Measurements from ENCODE around the gene GNG4. TPM values are rescaled to one million over a fixed set of nuclear protein-coding genes. Genes with fewer than 3 reads are reported as not detected.

Gene GNG4
- total and polyA plus RNA-seq, 4 donors = 0.11 to 0.57 (median 0.21) TPM; not detected in 1

DNA sequence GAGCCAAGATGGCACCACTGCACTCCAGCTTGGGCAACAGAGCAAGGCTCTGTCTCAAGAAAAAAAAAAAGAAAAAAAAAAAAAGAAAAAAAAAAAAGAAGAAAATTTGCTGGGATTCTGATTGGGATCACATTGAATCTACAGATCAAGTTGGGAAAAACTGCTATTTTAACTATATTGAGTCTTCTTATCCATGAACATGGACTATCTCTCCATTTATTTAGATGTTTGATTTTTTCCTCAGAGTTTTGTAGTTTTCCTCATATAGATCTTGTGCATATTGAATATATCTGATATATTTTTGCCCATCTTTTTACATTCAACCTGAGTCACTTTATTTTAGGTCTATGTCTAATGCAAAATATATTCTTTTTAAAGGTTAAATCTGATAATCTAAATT, 87.0 kb downstream of the GNG4 start:
- Histone ChIP-seq H3K4me3 (no peak overlapping the region), H3K4me1 (ENCODE audit: control insufficient read depth in 5 of 5, insufficient read depth in 5 of 5, low read length in 5 of 5) (no peaks in the 10 kb centered on the region), H3K36me3 (ENCODE audit: control insufficient read depth in 4 of 4, insufficient read depth in 4 of 4, low read length in 4 of 4) (no peaks in the 10 kb centered on the region), H3K27ac (ENCODE audit: low read depth in 1 of 2, low read length in 1 of 2) (no peak overlapping the region), H3K9me3 (ENCODE audit: control insufficient read depth in 4 of 4, insufficient read depth in 3 of 4, low read length in 3 of 4) (peaks cover 0 to 3% (median under 1%) of the 10 kb centered on the region in 4 donors), H3K27me3 (ENCODE audit: control insufficient read depth in 3 of 3, insufficient read depth in 3 of 3, low read length in 2 of 3) (no peaks in the 10 kb centered on the region), H3K9ac (ENCODE audit: insufficient read depth in 1 of 2, low read length in 2 of 2) (no peak overlapping the region)
- ATAC-seq (ENCODE audit: insufficient read depth, low FRiP score) (no peak), DNase-seq (no peak)
- no peak for TF ChIP-seq CTCF (IDR thresholded peaks at IDR 0.05; ENCODE audit: control extremely low read depth, extremely low read depth)

GRCh38 chr1:235558621-235559169, 90.9 kb downstream of the GNG4 start:
- H3K36me3 ChIP-seq (ENCODE audit: control insufficient read depth in 4 of 4, insufficient read depth in 4 of 4, low read length in 4 of 4) = no peaks in the 10 kb centered on the region
- WGBS, 2 donors = 83 to 84% methylated on average over 6 of the region's 6 CpGs
- H3K4me1 ChIP-seq (ENCODE audit: control insufficient read depth in 5 of 5, insufficient read depth in 5 of 5, low read length in 5 of 5) = no peaks in the 10 kb centered on the region
- TF ChIP-seq CTCF (IDR thresholded peaks at IDR 0.05; ENCODE audit: control extremely low read depth, extremely low read depth) = no peak
- DNase-seq (no peak), ATAC-seq (ENCODE audit: insufficient read depth, low FRiP score) (no peak)
- H3K9me3 ChIP-seq (ENCODE audit: control insufficient read depth in 4 of 4, insufficient read depth in 3 of 4, low read length in 3 of 4) = peaks cover 0 to 4% (median under 1%) of the 10 kb centered on the region in 4 donors
- H3K27ac ChIP-seq (ENCODE audit: low read depth in 1 of 2, low read length in 1 of 2) = no peak overlapping the region
- no peaks in the 10 kb centered on the region for H3K27me3 ChIP-seq (ENCODE audit: control insufficient read depth in 3 of 3, insufficient read depth in 3 of 3, low read length in 2 of 3)
- H3K9ac ChIP-seq (ENCODE audit: insufficient read depth in 1 of 2, low read length in 2 of 2) = no peak overlapping the region
- no peak overlapping the region for H3K4me3 ChIP-seq

GRCh38 chr1:235557495-235557894, 92.1 kb downstream of the GNG4 start:
- H3K27ac ChIP-seq (ENCODE audit: low read depth in 1 of 2, low read length in 1 of 2) = no peak overlapping the region
- no peak for TF ChIP-seq CTCF (IDR thresholded peaks at IDR 0.05; ENCODE audit: control extremely low read depth, extremely low read depth)
- ATAC-seq (ENCODE audit: insufficient read depth, low FRiP score) (no peak), DNase-seq (no peak)
- no peak overlapping the region for H3K9ac ChIP-seq (ENCODE audit: insufficient read depth in 1 of 2, low read length in 2 of 2)
- no peaks in the 10 kb centered on the region for H3K36me3 ChIP-seq (ENCODE audit: control insufficient read depth in 4 of 4, insufficient read depth in 4 of 4, low read length in 4 of 4)
- 72 to 81% methylated on average over 8 of the region's 8 CpGs for WGBS, 2 donors
- no peak overlapping the region for H3K4me3 ChIP-seq
- H3K9me3 ChIP-seq (ENCODE audit: control insufficient read depth in 4 of 4, insufficient read depth in 3 of 4, low read length in 3 of 4) = peaks cover 0 to 6% (median 0%) of the 10 kb centered on the region in 4 donors
- no peaks in the 10 kb centered on the region for H3K27me3 ChIP-seq (ENCODE audit: control insufficient read depth in 3 of 3, insufficient read depth in 3 of 3, low read length in 2 of 3)
- no peaks in the 10 kb centered on the region for H3K4me1 ChIP-seq (ENCODE audit: control insufficient read depth in 5 of 5, insufficient read depth in 5 of 5, low read length in 5 of 5)

DNA sequence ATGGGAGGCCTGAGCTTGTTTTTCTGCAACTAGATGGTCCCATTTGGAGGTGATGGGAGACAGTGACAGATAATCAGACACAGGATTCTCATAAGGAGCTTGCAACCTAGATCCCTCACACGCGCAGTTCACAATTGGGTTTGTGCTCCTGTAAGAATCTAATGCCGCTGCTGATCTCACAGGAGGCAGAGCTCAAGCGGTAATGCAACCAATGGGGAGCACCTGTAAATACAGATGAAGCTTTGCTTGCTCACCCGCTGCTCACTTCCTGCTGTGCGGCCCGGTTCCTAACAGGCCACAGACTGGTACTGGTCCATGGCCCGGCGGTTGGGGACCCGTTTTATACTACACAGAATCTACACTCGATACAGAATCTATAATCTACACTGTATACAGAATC, 92.8 kb downstream of the GNG4 start:
- no peaks in the 10 kb centered on the region for H3K36me3 ChIP-seq (ENCODE audit: control insufficient read depth in 4 of 4, insufficient read depth in 4 of 4, low read length in 4 of 4)
- no peak overlapping the region for H3K27ac ChIP-seq (ENCODE audit: low read depth in 1 of 2, low read length in 1 of 2)
- no peak overlapping the region for H3K4me3 ChIP-seq
- no peak overlapping the region for H3K9ac ChIP-seq (ENCODE audit: insufficient read depth in 1 of 2, low read length in 2 of 2)
- DNase-seq (no peak), ATAC-seq (ENCODE audit: insufficient read depth, low FRiP score) (no peak)
- no peak for TF ChIP-seq CTCF (IDR thresholded peaks at IDR 0.05; ENCODE audit: control extremely low read depth, extremely low read depth)
- no peaks in the 10 kb centered on the region for H3K4me1 ChIP-seq (ENCODE audit: control insufficient read depth in 5 of 5, insufficient read depth in 5 of 5, low read length in 5 of 5)
- WGBS, 2 donors = 90 to 96% methylated on average over 11 of the region's 11 CpGs
- H3K27me3 ChIP-seq (ENCODE audit: control insufficient read depth in 3 of 3, insufficient read depth in 3 of 3, low read length in 2 of 3) = no peaks in the 10 kb centered on the region
- H3K9me3 ChIP-seq (ENCODE audit: control insufficient read depth in 4 of 4, insufficient read depth in 3 of 4, low read length in 3 of 4) = peaks cover 0 to 6% (median 0%) of the 10 kb centered on the region in 4 donors

Measured in lung (tissue), 12 donors.